Activated CD8-positive, alpha-beta memory T cell treated with anti-CD3 and anti-CD28 coated beads for 24 hours (primary cell): ENCODE results near the gene RBM47.
"Not testable (repeated sequence)": the region's sequence is repeated elsewhere in the genome, so short reads cannot be mapped to it uniquely, and the experiment has no call there.

Experiments
- DNase-seq: peaks from one replicate; pipeline ENCODE4 v3.0.0-alpha.2; 2020

RBM47 gene

DNA sequence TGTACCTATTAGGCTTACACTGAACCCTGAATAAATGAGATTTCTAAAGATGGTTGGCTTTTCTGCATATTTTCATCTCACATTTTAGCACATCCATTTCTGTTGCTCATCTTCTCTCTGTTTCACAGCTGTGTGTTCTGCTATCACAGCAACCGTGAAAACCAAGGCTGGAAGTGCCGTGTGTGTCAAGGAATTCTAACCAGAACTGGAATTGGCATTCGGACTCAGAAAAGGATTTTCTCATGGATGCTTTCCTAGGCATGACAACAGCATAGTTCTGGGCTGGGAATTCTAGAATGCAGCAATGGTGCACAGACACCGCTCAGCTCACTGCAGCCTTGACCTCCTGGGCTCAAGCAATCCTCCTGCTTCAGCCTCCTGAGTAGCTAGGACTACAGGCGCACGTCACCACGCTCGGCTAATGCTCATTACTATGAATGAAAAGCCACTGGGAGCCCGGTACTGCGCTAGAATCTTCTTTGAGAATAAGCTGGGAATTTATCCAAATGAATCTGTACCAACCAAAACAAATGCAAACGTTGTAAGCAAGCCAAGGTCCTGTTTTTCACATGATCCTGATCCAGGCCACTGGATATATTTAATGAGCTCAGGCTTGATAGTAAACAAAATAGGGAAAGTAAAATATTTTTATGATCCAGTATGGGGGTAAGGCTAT lies 105.2 kb downstream of the RBM47 start:
- DNase-seq, result no peak

DNA sequence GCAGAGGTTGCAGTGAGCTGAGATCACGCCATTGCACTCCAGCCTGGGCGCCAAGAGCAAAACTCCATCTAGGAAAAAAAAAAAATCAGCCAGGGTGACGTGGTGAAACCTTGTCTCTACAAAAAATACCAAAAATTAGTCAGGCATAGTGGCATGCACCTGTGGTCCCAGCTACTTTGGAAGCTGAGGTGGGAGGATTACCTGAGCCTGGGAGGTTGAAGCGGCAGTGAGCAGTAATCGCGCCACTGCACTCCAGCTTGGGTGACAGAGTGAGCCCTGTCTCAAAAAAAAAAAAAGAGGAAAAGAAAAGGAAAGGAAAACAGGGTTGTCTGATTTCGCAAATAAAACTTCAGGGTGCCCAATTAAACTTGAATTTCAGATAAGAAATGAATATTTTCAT lies 106.1 kb downstream of the RBM47 start:
- DNase-seq, result no peak

DNA sequence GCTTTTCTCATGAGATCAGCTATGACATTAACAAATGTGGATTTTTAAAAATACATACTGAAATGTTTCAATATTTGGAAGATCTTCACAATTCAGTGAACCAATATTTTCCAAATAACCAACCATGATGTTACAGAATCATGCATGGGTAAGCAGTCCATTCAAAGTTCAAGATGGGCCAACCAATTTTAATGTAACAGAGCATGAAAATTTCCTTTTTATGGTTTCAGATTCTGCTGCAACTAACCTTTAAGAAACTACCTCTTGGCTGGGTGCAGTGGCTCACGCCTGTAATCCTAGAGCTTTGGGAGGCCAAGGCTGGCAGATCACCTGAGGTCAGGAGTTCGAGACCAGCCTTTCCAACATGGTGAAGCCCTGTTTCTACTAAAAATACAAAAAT lies 107.7 kb downstream of the RBM47 start:
- no peak for DNase-seq

DNA sequence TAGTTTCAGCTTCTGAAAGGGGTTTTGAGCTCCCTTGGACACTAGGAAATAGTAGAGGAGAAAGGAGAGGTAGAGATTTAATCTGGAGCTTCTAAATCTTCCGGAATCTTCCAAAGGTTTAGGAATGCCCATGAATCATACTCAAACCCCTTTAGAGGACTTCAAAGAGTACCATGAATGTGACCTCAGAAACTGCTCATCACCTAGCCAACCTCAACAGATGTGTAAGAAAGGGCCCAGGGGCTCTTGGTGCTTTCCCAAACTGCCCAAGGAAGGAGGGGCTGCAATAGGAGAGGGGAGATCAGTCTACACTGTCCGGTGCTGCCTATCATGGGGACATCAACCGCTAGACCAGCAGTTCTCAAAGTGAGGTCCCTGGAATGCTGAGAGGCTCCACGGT lies 109.1 kb downstream of the RBM47 start:
- DNase-seq, result no peak

DNA sequence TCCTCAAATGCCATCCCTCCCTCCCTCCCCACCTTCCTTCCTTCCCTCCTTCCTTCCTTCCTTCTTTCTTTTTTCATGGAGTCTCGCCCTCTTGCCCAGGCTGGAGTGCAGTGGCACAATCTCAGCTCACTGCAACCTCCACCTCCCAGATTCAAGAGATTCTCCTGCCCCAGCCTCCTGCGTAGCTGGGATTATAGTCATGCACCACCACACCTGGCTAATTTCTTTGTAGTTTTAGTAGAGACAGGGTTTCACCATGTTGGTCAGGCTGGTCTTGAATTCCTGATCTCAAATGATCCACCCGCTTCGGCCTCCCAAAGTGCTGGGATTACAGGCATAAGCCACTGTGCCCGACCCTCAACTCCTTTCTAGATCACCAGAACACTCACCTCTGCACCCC lies 112.6 kb downstream of the RBM47 start:
- DNase-seq, result not testable (repeated sequence)

DNA sequence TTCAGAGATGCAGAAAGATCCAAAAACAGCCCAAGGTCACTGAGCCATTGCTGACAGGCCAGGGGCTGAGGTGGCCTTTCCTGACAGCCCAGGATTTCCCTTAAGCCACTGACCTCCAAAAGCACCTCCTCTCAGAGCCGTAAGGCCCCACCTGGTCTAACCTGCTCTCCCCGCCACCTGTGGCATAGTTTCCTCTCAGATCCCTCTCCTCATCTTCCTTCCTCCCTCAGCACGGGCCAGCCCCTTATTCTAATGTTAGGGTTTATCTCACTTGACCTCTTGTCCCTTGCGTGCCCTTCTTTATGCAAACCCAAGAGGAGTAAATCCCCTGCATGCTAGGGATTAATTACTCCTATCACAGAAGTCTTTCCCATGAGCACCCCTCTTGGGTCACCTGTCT lies 113.0 kb downstream of the RBM47 start:
- no peak for DNase-seq

DNA sequence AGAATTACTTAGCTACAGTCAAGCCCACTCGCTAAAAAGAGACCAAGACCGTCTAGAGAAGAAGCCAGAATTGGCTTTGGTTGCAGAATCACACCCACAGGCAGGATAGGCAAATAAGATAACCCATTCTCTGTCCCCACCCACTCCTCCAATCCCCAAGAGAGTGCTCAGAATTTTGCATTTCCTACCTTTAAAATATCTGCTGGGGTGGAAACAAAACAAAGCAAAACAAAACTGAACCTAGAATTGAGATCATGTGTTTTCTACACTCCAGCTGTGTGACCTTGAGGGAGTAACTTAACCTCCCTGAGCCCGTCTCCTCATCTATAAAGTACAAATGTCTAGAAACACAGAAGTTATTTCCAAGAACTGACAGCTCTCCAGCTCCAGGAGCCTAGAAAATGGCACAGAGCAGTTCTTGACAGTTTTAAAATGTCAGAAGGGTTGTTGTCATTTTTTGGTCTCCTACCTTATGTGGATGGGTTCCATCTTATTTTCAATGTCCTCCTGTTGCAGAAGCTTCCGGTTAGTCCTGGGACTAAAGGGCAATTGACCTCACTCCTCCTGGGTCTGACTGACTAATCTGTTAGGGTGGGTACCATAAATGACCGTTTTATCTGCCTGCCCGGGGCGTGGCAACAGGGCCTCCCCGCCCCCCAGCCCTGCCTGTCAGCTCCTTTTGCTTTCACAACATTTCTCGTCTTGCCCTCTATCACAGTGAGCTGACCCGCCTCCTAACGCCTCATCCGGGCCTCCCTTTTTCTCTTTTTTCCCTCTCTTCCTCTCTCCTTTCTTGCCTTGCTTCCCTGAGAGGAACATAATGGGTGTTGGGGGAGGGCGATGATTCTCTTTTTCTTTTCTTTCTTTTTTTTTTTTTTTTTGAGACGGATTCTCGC lies 114.0 kb downstream of the RBM47 start:
- DNase-seq, result no peak

DNA sequence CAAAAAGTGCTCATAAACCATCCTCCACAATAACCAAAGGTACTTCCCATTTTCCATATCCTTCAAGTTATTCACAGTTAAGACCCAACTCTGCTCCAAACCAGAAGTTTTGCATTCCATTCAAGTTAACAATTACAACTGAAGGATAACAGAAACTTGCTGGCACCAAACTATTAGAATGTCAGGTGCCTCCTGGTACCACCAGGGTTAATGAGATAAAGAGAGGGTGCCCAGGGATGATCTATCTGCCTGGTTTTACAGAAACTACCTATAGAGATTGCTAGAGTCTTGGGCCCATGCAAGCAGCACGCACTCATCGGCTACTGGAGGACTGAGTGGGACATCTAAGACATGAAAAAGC lies 114.6 kb downstream of the RBM47 start:
- DNase-seq, result no peak

DNA sequence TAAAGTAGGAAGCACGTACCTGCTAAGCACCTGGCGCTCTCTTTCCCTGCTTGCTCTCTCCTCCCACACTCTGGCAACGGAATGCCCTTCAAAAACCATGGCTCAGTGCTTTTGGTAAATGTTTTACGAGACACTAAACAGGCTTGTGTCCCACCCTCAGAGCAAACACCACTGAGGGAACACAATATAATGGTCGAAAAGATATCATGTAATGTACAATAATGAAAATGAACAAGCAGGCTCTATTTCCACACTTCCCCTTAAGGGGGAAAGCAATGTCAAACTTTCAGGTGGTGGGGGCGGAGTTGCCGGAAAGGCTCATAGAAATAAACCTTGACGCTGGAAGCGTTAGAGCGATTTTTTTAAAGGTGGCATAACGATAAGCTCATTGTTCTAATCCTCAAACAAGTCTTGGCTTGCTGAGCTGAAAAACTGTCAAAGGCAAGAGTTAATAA lies 115.1 kb downstream of the RBM47 start:
- no peak for DNase-seq

DNA sequence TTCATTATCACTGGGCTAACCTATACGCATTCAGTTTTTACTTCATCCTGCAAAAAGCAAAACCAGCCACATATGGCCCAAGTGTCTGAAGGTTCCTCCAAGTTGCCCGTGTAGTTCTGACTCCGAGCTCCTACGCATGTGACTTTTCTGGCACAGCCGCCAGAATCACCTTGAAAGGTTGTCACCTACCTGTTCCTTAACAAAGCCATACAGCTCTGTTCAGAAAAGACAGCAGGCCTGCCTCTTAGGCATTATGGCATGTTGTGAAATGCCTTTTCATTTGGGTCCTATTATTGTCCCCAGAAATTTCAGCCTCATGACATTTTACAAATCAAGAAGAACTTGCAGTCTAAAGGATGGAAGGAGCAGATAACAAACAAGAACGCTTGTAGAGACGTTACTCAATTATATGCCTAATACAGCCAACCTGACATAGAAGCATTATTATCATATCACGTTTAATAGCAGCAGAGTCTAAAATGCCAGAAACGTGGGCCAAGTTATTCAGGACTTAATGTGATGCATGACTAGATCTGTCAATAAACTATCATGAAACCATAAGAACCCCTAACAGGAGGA lies 118.5 kb downstream of the RBM47 start:
- no peak for DNase-seq

DNA sequence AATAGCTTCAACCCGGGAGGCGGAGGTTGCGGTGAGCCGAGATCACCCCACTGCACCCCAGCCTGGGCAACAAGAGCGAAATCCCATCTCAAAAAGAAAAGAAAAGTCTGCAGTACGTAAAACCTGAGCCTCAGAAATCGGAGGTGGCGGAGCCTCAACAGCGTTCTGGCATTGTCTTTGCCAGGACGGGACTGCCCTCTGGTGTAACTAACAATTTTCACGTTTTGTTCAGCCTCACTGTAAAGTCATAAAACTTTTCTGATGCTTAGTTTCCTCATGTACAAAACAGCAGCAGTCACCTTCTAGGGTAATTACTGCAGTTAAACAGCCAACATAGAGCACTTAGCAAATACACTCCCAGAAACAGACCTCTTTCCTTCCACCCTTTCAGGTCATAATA lies 121.7 kb downstream of the RBM47 start:
- no peak for DNase-seq

DNA sequence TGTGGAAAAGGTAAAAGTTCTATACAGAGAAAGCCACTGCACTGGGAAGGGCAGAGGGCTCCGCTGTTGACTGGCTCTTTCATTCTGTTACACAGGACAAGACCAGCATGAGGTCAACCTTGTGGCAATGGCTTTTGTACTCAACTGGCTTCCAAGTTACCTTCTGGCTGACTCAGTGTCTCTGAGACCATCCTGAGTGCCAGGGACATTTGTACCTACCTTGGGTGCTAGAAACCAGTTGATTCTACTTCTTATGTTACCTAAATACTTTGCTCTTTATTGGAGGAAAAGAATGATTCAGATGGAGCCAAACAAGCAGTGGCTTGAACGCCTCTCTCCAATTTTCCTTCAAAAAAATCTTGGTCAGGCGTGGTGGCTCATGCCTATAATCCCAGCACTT lies 123.2 kb downstream of the RBM47 start:
- DNase-seq, result no peak

DNA sequence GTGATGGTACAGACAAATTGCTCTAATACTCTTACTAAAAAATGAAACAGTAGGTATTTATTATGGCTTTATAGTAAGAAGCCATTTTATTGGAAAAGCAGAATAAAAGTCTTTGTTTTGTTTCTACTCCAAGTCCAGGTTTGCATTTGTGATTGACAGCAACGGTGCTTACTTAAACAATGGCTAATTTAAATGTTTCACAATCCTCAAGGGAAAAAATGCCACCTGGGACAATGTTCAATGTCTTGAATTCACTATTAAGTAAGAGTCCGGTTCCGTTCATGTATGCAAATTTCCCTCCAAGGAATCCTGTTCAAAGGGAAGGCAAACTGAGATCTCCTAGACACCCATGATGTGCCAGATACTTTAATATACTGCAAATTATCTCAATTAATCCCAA lies 123.6 kb downstream of the RBM47 start:
- DNase-seq, result no peak

DNA sequence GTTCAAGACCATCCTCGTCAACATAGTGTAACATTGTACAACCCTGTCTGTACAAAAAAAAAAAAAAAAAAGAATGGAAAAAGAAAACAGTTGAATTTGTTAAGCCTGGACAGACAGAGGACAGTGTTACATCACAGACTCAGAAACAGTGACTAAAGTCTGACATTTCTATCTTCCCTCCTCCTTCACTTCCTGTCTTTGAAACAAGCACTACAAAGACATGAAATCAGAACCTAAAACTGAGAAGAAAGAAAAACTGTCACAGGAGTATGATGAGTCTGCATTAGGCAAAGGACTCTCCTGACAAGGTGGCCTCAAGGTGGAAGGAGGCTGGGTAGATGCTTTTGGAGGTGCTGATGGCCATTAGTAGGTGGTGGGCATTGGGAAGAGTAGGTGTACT lies 126.7 kb downstream of the RBM47 start:
- no peak for DNase-seq

DNA sequence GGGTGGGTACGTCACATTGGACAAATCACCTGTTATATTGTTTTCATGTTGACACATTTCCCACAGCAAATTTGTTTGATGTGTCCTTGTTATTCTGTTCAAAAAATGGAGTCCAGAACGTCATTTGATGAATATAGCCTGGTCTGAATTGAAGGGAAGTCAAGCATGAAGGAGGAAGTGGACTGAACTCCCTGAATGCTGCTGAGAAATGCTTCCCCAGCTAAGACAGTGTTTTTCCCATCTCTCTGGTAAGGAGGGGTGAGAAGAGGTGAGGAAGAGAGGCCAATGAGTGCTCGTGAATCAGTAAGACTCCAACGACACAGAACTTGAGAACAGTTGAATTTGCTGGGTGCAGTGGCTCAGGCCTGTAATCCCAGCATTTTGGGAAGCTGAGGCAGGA lies 127.4 kb downstream of the RBM47 start:
- no peak for DNase-seq

DNA sequence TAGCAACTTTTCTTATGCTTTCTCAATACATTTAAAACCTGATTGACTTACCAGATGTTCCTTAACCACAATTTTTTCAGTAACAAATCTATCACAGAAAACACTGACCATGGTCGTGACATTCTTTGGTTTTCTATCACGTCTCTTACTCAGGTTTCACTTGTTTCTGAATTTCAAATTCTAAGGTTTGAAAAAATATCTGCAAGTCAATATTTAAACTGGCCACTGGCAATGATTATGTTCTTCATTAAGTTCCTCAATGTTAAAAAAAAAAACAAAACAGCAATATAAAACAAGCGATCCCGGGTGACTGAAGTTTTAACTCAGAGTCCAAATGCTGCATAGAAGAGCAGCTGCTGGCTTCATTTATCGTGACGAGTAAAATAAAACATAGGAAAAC lies 128.9 kb downstream of the RBM47 start:
- no peak for DNase-seq

DNA sequence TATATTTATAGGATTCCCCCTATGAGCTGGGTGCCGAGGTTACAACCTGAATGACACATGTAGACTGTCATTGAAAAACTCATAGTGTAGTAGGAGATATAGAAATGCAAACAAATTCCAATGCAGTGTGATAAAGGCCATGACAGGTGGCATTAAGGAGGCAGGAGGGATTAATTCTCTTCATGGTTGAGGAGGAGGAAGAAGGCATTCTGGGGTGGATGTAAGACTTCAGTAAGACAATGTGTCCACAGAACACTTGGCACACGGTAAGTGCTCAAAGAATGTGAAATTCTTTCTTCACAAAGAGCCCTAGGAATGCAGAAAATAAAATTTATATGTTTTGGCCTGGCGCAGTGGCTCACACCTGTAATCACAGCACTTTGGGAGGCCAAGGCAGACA lies 136.5 kb downstream of the RBM47 start:
- no peak for DNase-seq

DNA sequence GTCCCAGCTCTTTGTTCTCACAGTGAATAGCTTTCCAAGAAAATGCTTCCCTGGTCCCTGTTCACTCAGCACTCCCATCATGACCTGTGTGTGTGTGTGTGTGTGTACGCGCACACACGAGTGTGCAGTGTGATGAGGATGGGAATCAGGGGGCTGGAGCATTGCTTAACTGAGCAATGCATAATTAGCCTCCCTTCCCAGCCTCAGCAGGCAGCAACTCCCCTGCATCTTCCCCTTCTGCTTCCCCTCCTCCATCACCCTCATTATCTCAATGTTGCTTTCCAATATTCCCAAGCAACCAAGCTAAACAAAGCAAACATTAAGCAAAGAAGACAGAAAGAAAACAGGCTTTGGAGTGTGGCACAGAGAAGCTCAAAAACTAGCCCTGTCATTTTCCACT lies 137.0 kb downstream of the RBM47 start:
- DNase-seq, result no peak

DNA sequence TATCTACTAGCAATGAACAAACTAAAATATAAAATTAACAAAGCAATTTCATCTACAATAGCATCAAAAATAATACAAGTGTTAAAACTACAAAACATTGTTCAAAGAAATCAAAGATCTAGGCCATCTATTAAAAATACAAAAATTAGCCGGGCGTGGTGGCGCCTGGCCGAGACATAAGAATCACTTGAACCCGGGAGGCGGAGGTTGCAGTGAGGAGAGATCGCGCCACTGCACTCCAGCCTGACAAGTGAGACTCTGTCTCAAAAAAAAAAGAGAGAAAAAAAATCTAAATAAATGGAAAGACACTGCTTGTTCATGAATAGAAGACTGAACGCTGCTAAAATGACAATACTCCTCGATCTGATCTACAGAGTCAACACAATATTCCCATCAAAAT lies 139.2 kb downstream of the RBM47 start:
- DNase-seq, result no peak

DNA sequence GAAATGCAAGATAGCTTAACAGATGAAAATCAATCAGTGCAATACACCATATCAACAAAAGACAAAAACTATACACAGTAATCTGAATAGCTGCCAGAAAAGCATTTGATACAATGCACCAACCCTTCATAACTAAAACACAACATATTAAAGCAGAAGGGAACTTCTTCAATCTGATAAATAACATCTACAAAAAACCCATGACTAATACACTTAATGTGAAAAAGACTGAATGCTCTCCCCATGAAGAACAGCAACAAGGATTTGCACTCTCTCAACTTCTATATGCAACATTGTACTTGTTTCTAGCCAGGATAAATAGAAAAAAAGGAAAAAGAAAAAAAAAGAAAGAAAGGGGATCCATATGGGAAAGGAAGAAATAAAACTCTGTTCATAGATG lies 139.7 kb downstream of the RBM47 start:
- DNase-seq, result no peak

DNA sequence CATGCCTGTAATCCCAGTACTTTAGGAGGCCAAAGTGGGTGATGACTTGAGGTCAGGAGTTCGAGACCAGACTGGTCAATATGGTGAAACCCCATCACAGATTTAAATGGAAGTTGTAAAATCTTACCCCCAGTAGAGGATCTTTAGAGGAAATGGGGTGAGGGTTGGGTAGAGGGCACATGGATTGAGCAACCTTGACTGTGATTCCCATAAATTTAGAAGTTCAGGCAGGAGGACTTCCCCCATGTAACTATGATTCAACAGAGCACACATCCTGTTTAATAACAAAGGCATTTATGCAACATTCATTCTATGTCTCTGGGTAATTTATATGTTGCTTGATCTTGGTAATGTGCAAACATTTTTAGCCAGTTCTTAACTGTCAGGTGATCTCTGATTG lies 143.1 kb downstream of the RBM47 start:
- no peak for DNase-seq

DNA sequence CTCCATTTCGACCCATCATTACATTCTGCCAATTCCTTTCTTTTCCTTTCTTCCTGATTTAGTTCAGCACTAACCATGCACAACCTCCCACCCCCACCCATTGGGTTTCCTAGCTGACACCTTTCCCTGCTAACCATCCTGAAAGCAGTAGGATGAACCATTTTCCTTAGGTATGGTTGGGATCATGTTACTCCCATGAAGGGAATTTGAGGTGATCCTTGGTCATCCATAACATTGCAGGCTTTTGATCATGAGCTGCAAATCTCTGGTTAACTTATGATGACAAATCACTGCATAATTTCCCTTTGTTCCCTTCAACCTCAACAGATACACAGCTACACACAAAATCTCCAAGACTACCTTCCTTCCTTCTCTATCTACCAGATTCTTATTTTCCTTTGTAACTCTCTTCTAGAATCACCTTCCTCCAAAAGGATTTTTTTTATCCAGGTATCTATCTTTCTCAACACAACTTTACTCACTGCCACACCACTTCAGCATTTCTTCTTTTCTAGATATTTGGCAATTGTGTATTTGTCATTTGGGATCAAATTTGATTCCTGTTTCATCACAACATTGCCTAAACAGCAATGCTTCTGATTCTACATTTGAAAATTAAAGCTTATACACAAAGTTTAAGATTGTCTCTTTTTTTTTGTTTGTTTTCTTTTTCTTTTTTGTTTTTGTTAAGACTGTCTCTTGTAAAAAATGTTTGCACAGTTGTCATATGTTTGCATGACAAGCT lies 145.1 kb downstream of the RBM47 start:
- DNase-seq, result no peak

DNA sequence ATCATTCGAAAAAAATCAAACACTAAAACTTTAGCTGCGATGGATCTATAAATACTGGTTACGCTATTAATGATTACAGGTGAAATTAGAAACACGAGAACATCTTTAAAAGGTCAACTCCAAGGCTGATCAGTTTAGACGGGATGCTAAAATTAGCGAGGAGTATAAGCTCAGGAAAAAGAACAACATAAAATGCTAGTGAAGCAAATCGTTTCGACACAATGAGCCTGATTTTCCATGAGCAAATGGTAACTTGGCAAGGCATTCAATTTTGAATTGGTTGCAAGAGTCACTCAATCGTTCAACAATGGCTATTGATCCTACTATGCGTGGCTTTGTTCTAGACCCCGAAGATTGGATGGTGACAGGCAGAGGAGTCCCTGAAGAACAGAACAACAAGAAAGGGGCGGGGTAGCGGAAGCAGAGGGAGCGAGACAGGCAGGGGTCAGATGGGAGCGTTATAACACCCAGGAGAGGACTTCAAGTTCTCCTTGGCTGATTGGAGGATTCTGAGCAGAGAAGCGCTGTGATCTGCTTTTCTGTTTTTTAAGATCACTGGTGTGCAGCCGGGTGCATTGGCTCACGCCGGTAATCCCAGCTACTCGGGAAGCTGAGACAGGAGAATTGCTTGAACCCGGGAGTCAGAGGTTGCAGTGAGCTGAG lies 146.5 kb downstream of the RBM47 start:
- DNase-seq, result no peak
